GM18867 (cell line): ENCODE results near the gene ANTKMT.

Source experiments
- ATAC-seq: cut with Tn5 transposase; IDR thresholded peaks from one replicate; pipeline ENCODE4 v1.9.1; 2021; ENCODE audit warnings: mild to moderate bottlenecking, moderate library complexity; ENCODE audit not compliant: unreplicated experiment

ANTKMT gene

GRCh38 chr16:726188-726437 is 5.2 kb downstream of the ANTKMT start:
- no peak for ATAC-seq

DNA sequence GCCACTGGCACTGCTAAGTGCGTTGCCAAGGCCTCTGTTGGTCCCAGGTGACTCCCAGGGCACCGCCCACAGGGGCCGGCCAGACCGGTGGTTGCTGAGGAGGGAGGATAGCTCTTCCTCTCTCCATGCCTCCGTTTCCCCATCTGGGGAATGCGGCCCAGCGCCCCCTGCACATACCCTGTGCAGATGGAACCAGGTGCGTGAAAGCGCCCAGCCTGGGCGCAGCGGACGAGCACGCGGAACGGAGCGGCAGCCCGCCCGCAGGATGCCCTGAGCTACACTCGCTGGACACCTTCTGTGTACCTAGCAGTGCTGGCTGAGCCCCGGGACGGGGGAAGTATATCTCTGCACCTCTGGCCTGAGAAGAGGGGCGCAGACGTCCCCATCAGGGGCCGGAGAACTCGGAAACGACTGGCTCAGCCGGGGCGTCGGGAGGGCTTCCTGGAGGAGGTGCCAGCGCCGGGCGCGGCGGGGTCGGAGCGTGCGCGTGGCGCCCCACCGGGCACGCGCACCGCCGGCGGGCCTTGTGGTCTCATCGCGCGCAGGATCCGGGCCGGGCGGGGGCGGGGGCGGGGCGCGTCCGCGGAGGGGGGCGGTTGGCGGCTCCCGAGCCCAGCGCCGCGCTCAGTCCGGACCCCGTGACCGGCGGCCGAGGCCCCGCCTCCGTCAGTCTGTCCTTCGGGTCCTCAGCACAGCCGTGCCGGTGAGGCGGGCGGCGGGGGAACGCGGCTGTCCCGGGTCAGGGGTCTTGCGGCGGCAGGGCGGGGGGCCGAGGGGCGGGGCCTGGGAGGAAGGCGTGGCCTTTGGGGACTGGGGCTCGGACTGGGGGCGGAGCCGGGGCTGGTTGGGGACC is 5.7 kb downstream of the ANTKMT start, which contains the start of the genes CCDC78 and HAGHL:
Gene CCDC78, minus strand, starts transcription at position 6 of the 853 bp plus-strand sequence. CDS start 76 bp downstream, outside the sequence.
Gene HAGHL, plus strand, starts transcription at position 669 of the 853 bp plus-strand sequence. CDS start 404 bp downstream, outside the sequence.
- peak; percentile 40 for ATAC-seq

DNA sequence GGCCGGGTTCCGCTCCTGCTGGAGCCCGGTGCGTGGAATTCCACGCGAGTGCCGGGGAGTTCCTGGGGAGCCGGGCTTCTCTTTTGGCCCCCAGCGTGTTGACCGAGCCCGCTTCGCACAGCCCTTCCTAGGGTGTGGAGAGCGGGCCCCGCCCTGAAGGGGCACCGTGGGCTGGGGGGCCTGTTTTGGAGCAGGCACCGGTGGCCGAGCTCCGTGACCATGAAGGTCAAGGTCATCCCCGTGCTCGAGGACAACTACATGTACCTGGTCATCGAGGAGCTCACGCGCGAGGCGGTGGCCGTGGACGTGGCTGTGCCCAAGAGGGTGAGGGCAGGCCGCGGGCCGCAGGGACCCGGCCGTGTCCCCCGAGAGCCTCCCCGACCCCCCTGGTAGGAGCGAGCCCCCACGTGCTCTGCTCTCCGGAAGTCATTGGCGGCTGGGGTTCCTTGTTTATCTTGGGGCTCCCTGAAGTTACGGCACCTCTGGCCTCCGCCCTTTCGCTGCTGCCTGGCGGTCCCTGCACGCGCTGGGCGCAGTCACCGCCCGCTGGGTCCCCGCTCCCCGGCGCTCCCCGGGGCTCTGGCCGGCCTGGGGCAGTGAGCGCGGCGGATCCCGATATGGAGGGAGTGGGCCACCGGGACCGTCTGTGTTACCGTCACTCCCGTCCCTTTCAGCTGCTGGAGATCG is 6.5 kb downstream of the ANTKMT start:
- peak; percentile 10 for ATAC-seq

DNA sequence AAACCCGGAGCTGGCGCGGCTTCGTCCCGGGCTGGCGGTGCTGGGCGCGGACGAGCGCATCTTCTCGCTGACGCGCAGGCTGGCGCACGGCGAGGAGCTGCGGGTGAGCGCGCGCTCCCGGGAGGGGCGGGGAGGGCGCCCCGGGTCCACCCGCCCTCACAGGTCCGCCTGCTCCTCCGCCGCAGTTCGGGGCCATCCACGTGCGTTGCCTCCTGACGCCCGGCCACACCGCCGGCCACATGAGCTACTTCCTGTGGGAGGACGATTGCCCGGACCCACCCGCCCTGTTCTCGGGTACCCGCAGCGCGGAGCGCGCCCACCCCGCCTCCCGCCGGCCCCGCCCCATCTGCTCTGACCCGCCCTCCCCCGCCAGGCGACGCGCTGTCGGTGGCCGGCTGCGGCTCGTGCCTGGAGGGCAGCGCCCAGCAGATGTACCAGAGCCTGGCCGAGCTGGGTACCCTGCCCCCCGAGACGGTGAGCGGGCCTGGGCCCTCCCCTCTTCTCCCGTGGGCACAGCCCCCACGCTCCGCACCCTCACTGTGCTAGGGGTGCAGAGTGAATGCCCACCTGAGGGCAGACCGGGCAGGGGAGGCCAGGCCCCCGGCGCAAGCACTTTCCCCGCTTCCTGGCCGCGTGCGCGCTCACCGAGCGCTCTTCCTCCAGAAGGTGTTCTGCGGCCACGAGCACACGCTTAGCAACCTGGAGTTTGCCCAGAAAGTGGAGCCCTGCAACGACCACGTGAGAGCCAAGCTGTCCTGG is 7.4 kb downstream of the ANTKMT start:
- ATAC-seq = peak; percentile 35

DNA sequence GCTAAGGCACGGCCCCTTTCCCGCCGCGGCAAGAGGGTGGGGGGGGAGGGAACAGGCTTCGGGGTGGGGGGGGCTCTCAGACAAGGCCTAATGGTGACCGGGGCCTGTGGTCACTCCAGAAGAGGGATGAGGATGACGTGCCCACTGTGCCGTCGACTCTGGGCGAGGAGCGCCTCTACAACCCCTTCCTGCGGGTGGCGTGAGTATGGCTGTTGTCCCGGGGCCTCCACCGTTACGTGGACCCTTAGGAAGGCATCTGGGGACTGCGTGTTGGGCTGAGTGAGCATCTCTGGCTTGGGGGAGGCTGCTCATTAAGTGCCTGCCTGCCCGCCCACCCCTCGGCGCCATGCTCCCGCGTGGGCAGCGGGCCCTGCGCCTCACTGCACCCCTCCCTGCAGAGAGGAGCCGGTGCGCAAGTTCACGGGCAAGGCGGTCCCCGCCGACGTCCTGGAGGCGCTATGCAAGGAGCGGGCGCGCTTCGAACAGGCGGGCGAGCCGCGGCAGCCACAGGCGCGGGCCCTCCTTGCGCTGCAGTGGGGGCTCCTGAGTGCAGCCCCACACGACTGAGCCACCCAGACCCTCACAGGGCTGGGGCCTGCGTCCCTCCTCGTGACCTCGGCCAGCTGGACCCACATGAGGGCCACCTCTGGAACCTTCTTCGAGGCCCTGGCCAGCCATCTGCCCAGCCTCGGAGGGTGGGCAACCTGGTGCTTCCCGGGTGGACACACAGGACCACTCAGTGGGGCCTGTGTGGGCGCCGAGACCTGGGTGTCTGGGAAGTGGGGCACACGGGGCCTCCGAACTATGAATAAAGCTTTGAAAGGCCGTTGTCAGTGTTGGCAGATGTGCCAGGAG is 8.2 kb downstream of the ANTKMT start:
- no peak for ATAC-seq

- ATAC-seq = no peak
These were observed 9.1 kb downstream of the ANTKMT start for GRCh38 chr16:729768-730665.

- ATAC-seq = no peak
These were observed 9.9 kb downstream of the ANTKMT start for GRCh38 chr16:730666-731509.

DNA sequence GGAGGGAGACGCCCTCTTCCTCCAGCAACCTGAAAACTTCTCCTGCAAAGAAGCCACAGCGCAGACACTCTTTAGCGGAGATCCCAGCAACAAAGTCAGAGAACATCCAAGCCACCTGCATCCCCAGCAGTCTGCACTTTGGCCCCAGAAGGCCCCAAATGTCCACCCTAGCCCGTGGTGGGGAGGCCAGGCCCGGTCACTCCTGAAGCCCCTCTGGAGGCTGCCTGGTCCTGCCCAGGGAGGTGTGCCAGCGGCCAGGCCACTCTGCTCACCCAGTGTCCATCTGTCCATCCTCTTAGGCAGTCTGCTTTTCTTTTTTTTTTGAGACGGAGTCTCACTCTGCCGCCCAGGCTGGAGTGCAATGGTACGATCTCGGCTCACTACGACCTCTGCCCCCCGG is 11.4 kb downstream of the ANTKMT start:
- ATAC-seq = no peak

GRCh38 chr16:732936-733335 is 12.0 kb downstream of the ANTKMT start:
- no peak for ATAC-seq

GRCh38 chr16:733382-734207 is 12.6 kb downstream of the ANTKMT start:
- ATAC-seq = no peak

GRCh38 chr16:734208-734980 is 13.4 kb downstream of the ANTKMT start:
- no peak for ATAC-seq

DNA sequence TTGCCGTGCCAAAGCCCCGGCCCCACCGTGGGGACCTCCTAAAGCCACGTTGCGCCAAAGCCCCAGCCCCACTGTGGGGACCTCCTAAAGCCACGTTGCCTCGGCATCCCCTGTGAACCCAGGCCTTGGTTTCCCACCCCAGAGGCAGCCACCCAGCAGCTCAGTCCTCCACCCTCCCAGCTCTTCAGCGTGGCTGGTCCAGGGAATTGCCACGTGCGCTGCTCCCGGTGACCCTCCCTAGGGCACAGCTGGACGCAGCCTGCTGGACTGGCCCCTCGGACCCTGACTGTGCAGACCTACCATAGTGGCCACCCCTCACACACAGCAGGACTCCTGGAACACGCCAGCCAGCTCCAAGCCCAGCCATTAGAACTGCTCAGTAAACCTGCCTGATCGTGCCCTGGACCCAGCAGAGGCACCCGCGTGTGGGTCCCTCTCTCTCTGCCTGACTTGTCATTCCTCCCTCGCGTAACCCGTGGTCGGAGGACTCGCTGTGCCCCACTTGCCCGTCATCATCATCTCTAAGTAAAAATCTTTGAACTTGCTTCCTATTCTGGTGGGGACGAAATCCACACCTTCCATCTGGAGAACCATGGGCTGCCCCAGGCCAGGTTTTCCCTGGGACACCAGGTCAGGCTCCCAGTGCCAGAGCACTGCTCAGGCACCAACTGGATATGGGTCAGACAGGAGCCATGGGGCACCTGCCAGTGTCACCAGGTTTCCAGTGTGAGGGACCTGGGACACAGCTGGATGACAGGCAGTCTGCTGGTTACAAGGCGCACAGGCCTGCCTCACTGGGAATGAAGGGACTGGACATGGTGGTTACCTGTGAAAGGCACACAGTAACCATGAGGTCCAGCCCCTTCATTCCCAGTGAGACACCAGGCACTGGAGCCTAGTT is 14.3 kb downstream of the ANTKMT start:
- ATAC-seq = no peak

DNA sequence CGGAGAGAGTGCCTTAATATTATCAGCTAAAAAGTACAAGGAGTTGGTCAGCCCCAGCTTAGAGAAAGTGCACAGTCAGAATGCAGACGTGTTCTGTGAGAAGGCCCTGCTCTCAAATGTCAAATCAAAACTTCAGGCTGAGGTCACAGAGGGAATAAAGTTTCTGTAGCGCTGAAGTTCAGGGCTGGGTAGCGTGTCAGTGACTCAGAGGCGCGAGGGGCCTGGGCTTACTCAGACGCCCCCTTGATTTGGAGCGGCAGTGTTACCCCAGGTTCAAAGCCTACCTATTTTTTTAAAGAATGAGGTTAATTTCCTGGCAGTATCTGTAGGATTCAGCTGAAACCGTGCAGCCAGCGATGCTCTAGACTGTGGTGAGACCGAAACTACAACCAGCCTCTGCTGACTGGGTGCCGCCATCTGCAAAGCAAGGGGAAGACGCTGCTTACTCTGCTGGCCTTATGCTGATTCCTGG is 15.1 kb downstream of the ANTKMT start:
- peak; percentile 30 for ATAC-seq

- no peak for ATAC-seq
These were observed 16.1 kb downstream of the ANTKMT start for GRCh38 chr16:736936-737481.

DNA sequence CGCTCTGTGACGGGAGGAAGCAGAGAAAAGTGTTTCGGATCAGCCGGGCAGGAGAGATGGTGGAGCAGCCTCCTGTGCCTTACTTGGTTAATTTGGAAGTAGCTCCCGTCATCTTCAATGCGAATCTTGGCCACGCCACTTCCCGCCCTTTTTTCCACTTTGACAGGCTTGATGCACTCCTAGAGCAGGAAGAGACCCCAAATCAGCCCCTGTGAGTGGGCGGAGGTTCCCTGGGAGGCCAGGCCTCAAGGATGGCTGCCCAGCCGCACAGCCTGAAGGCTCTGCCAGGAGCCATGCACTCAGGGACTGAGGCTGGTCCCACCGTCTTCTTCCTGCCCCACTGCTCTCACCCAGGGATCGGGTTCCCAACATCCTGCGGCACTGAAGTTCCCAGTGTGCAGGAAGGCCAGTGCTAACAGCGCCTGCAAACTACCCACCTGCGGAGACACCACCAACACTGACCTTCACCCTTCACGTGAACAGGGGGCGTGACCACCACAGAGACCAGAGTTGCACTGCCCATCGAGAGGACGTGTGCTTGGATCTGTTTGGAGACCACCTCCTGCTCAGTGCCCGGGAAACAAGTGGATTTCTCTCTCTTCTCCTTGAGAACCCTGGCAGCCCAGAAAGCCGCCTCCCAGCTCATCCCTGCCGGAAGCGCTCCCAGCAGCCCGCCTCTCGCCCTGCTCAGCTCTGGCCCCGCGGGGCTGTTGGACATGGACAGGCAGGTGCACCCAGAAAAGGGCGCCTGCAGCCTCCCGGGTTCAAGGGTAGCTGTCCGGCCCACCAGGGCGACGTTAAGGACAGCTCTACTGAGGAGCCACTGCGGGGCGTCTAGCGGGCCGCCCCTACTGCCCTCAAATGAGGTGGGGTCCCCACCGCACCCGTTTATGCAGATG is 18.9 kb downstream of the ANTKMT start:
- no peak for ATAC-seq
